Ishikawa (cell line): ENCODE results near the gene CTNNA3.

Experiments used
- CEBPB ChIP-seq: IDR thresholded peaks from 2 replicates; pipeline ENCODE4 v1.6.1; 2012
- CREB1 ChIP-seq: IDR thresholded peaks from 2 replicates; pipeline ENCODE4 v1.6.1; 2012; ENCODE audit warnings: low read depth
- EGR1 ChIP-seq: IDR thresholded peaks from 2 replicates; pipeline ENCODE4 v1.6.1; 2012
- EP300 ChIP-seq: IDR thresholded peaks from 2 replicates; pipeline ENCODE4 v1.6.1; 2012; ENCODE audit warnings: borderline replicate concordance
- FOXM1 ChIP-seq: IDR thresholded peaks from 2 replicates; pipeline ENCODE4 v1.6.1; 2012; ENCODE audit warnings: low read depth, borderline replicate concordance
- MAX ChIP-seq: IDR thresholded peaks from 2 replicates; pipeline ENCODE4 v1.6.1; 2012
- RAD21 ChIP-seq: IDR thresholded peaks from 2 replicates; pipeline ENCODE4 v1.6.1; 2012; ENCODE audit warnings: low read depth
- TCF12 ChIP-seq: IDR thresholded peaks from 2 replicates; pipeline ENCODE4 v1.6.1; 2012; ENCODE audit warnings: low read depth
- TEAD4 ChIP-seq: IDR thresholded peaks from 2 replicates; pipeline ENCODE4 v1.6.1; 2012

- TF ChIP-seq TCF12 (no peak), CEBPB (no peak), RAD21 (no peak), CREB1 (no peak), MAX (no peak), TEAD4 (no peak), EP300 (no peak), EGR1 (no peak), FOXM1 (no peak)
These were observed 436.6 kb downstream of the CTNNA3 start for GRCh38 chr10:67259319-67259929.
